Astrocyte (in vitro differentiated cells and primary cell): Measurements from ENCODE around the gene FCN2. TPM values are rescaled to one million over a fixed set of nuclear protein-coding genes. Genes with fewer than 3 reads are reported as not detected.

ENCODE experiments used
- DNase-seq: peaks from one replicate; pipeline ENCODE4 v3.0.0-alpha.2; 2010; ENCODE audit warnings: low read depth
- FAIRE-seq: peaks from 2 replicates; lab custom pipeline; 2011; peaks lifted over from hg19 to GRCh38; lab: Jason Lieb, UNC
- H2AFZ ChIP-seq: 2 replicates; pipeline ENCODE4 v1.6.0; 2012; ENCODE audit warnings: low read depth, low read length, inconsistent platforms
- H3K27ac ChIP-seq: 2 replicates; pipeline ENCODE4 v1.5.1; 2011; ENCODE audit warnings: low read depth, low read length, inconsistent platforms
- H3K27me3 ChIP-seq: 2 replicates; pipeline ENCODE4 v1.6.0; 2011; ENCODE audit warnings: low read length, inconsistent platforms; ENCODE audit not compliant: insufficient read depth
- H3K36me3 ChIP-seq: 2 replicates; pipeline ENCODE4 v1.5.1; 2011; ENCODE audit warnings: low read length, inconsistent platforms; ENCODE audit not compliant: insufficient read depth
- H3K4me1 ChIP-seq: 2 replicates; pipeline ENCODE4 v1.5.1; 2011; ENCODE audit warnings: low read length, inconsistent platforms; ENCODE audit not compliant: insufficient read depth
- H3K4me2 ChIP-seq: 2 replicates; pipeline ENCODE4 v1.6.0; 2012; ENCODE audit warnings: low read length, inconsistent platforms
- H3K4me3 ChIP-seq: 2 replicates; pipeline ENCODE4 v1.5.1; 2011; ENCODE audit warnings: low read depth, mild to moderate bottlenecking, low read length, inconsistent platforms; ENCODE audit not compliant: insufficient read depth
- H3K79me2 ChIP-seq: 2 replicates; pipeline ENCODE4 v1.6.0; 2012; ENCODE audit warnings: mild to moderate bottlenecking, low read length, inconsistent platforms; ENCODE audit not compliant: insufficient read depth
- H3K9ac ChIP-seq: 2 replicates; pipeline ENCODE4 v1.6.0; 2012; ENCODE audit warnings: mild to moderate bottlenecking, low read length, inconsistent platforms
- H3K9me3 ChIP-seq: 2 replicates; pipeline ENCODE4 v1.5.1; 2012; ENCODE audit warnings: low read depth, mild to moderate bottlenecking, low read length, inconsistent platforms; ENCODE audit not compliant: insufficient read depth
- H4K20me1 ChIP-seq: 2 replicates; pipeline ENCODE4 v1.6.0; 2012; ENCODE audit warnings: low read length, inconsistent platforms; ENCODE audit not compliant: insufficient read depth
- H3K27ac Mint-ChIP-seq: one replicate; pipeline ENCODE4 v1.8.0; 2021; ENCODE audit warnings: mild to moderate bottlenecking, mixed read lengths; ENCODE audit not compliant: unreplicated experiment
- H3K27me3 Mint-ChIP-seq: one replicate; pipeline ENCODE4 v1.8.0; 2021; ENCODE audit warnings: low read depth, mixed read lengths; ENCODE audit not compliant: unreplicated experiment
- H3K36me3 Mint-ChIP-seq: one replicate; pipeline ENCODE4 v1.8.0; 2021; ENCODE audit warnings: low read depth, mixed read lengths; ENCODE audit not compliant: unreplicated experiment
- H3K4me1 Mint-ChIP-seq: one replicate; pipeline ENCODE4 v1.8.0; 2021; ENCODE audit warnings: low read depth, mixed read lengths; ENCODE audit not compliant: unreplicated experiment
- H3K4me3 Mint-ChIP-seq: one replicate; pipeline ENCODE4 v1.8.0; 2021; ENCODE audit warnings: mild to moderate bottlenecking, moderate library complexity, mixed read lengths; ENCODE audit not compliant: unreplicated experiment
- H3K9me3 Mint-ChIP-seq: one replicate; pipeline ENCODE4 v1.8.0; 2021; ENCODE audit warnings: mild to moderate bottlenecking, mixed read lengths; ENCODE audit not compliant: unreplicated experiment
- CTCF ChIP-seq: IDR thresholded peaks from 2 replicates; pipeline ENCODE4 v1.5.1; 2011; ENCODE audit warnings: low read depth, mild to moderate bottlenecking, inconsistent platforms, low read length, moderate library complexity; ENCODE audit not compliant: insufficient read depth
- EZH2 ChIP-seq: IDR thresholded peaks from 2 replicates; pipeline ENCODE4 v1.6.1; 2012; ENCODE audit warnings: mild to moderate bottlenecking, low read length, inconsistent platforms; ENCODE audit not compliant: insufficient read depth
- total RNA-seq: library from RNA; stranded (reverse); gene quantifications from 2 replicates; pipeline ENCODE4 v1.2.1, GENCODE V29; 2021

FCN2 gene
- total RNA-seq, 1 donor from 2014 or later = not detected

- Histone ChIP-seq H3K9ac (no peak overlapping the region), H4K20me1 (peaks cover 5% of the 10 kb centered on the region), H3K4me3 (no peak overlapping the region), H2AFZ (no peak overlapping the region), H3K36me3 (no peaks in the 10 kb centered on the region), H3K27me3 (peaks cover 5% of the 10 kb centered on the region), H3K9me3 (no peaks in the 10 kb centered on the region), H3K4me1 (peaks cover 20% of the 10 kb centered on the region), H3K27ac (no peak overlapping the region), H3K4me2 (no peak overlapping the region), H3K79me2 (no peaks in the 10 kb centered on the region)
- no peak for FAIRE-seq
- Mint-ChIP-seq H3K4me1 (peaks cover 11% of the 10 kb centered on the region), H3K27me3 (peaks cover 7% of the 10 kb centered on the region), H3K9me3 (peaks cover 18% of the 10 kb centered on the region), H3K36me3 (peaks cover 1% of the 10 kb centered on the region), H3K4me3 (no peak overlapping the region), H3K27ac (no peak overlapping the region)
- no peak for DNase-seq
- no peak for TF ChIP-seq CTCF
- no peak for TF ChIP-seq EZH2
Measured at GRCh38 chr9:134899168-134899567, 18.6 kb downstream of the FCN2 start.

GRCh38 chr9:134899818-134900217 lies 19.2 kb downstream of the FCN2 start:
- no peak overlapping the region for H3K4me3 Mint-ChIP-seq
- Histone ChIP-seq H3K79me2 (no peaks in the 10 kb centered on the region), H3K4me1 (peaks cover 19% of the 10 kb centered on the region), H2AFZ (no peak overlapping the region), H3K4me3 (no peak overlapping the region), H3K9ac (no peak overlapping the region), H3K9me3 (no peaks in the 10 kb centered on the region), H3K27ac (no peak overlapping the region), H3K4me2 (no peak overlapping the region), H3K27me3 (peaks cover 5% of the 10 kb centered on the region), H3K36me3 (no peaks in the 10 kb centered on the region), H4K20me1 (peaks cover 5% of the 10 kb centered on the region)
- FAIRE-seq (no peak), DNase-seq (no peak)
- peaks cover 7% of the 10 kb centered on the region for H3K27me3 Mint-ChIP-seq
- peaks cover 18% of the 10 kb centered on the region for H3K9me3 Mint-ChIP-seq
- H3K27ac Mint-ChIP-seq = no peak overlapping the region
- H3K4me1 Mint-ChIP-seq = peaks cover 11% of the 10 kb centered on the region
- TF ChIP-seq CTCF = no peak
- TF ChIP-seq EZH2 = no peak
- H3K36me3 Mint-ChIP-seq = peaks cover 1% of the 10 kb centered on the region

DNA sequence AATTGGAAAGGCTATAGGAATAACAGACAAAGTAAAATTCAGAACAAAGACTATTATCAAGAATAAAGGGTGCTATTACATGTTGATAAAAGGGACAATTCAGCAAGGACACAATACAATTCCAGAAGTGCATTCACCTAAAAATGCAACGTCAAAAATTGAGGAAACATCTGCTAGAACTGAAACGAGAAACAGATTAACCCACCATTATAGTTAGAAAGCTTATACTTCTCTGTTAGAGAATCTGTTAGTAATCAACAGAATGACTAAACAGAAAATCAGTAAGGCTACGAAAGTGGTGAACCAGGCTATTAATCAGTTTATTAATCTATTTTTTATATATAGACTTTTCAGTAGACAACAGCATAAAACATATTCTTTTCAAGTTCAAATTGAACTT lies 22.3 kb downstream of the FCN2 start:
- H3K4me3 ChIP-seq = no peak overlapping the region
- FAIRE-seq = no peak
- no peak overlapping the region for H3K27ac ChIP-seq

More for the DNA sequence above, 22.3 kb downstream of the FCN2 start:
- Mint-ChIP-seq H3K27me3 (peaks cover 11% of the 10 kb centered on the region), H3K27ac (no peak overlapping the region), H3K4me3 (no peak overlapping the region), H3K9me3 (peaks cover 13% of the 10 kb centered on the region), H3K36me3 (no peaks in the 10 kb centered on the region), H3K4me1 (no peaks in the 10 kb centered on the region)
- H3K79me2 ChIP-seq = no peaks in the 10 kb centered on the region
- no peak overlapping the region for H3K9ac ChIP-seq
- TF ChIP-seq EZH2 (no peak), CTCF (no peak)
- no peak overlapping the region for H3K4me2 ChIP-seq
- H2AFZ ChIP-seq = no peak overlapping the region
- H4K20me1 ChIP-seq = no peaks in the 10 kb centered on the region
- no peaks in the 10 kb centered on the region for H3K36me3 ChIP-seq
- peaks cover 5% of the 10 kb centered on the region for H3K27me3 ChIP-seq
- no peak for DNase-seq
- H3K4me1 ChIP-seq = no peaks in the 10 kb centered on the region
- H3K9me3 ChIP-seq = no peaks in the 10 kb centered on the region
